A549 treated with Mapracorat at 1 μM for 4 hours (cell line): ENCODE data around the gene MAS1. TPM values are rescaled to one million over a fixed set of nuclear protein-coding genes. Genes with fewer than 3 reads are reported as not detected.

ENCODE experiments used
- total RNA-seq: library from RNA; stranded (reverse); fragments of 200-300 nt; extraction: Qiagen RNA extraction; gene quantifications from 5 replicates; pipeline ENCODE4 v1.2.3, GENCODE V29; 2022

MAS1 gene
- 0.01 TPM in 1 of 5 replicates, not detected in the others for total RNA-seq

DNA sequence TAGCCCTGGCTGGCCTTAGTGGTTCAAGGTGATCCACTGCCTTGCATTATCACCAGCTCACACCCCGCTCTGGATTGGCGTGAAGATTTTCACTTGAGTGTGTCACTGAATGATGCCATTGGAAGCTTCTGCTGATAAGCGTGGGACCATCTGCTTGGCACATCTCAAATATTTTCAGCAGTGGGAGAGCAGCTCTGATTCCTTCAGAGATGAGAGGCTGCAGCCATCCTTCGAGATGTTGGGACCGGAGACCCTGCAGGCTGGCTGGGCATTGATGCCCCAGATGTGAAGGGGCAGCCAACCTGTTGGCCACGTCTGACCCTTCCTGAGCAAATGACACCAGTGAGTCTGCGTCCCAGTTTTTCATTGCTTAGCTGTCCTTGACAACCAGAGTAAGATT is at the start of gene MAS1:
MAS1 (plus strand) TSS at position 197 of the 400 bp plus-strand sequence. CDS start 15,968 bp downstream, outside the sequence.

Other genes with a start within 250 kb of the MAS1 start
- 164 to 212 TPM (median 181 TPM) in 5 replicates for gene SOD2, start 197.7 kb upstream of the MAS1 start, total RNA-seq
- 66.1 to 69.9 TPM (median 68.9 TPM) in 5 replicates for gene WTAP, start 163.5 kb upstream of the MAS1 start, total RNA-seq
- 26.4 to 29.8 TPM (median 28.5 TPM) in 5 replicates for gene ACAT2, start 128.9 kb upstream of the MAS1 start, total RNA-seq
- gene TCP1, start 101.4 kb upstream of the MAS1 start, total RNA-seq, result 210 to 241 TPM (median 222 TPM) in 5 replicates
- 76.5 to 102 TPM (median 87.7 TPM) in 5 replicates for gene MRPL18, start 100.5 kb upstream of the MAS1 start, total RNA-seq
- gene PNLDC1, start 90.7 kb upstream of the MAS1 start, total RNA-seq, result 0.10 TPM in 1 of 5 replicates, not detected in the others
- gene IGF2R, start 78.1 kb downstream of the MAS1 start, total RNA-seq, result 26.5 to 33.4 TPM (median 29.9 TPM) in 5 replicates
- gene SLC22A1, start 230.8 kb downstream of the MAS1 start, total RNA-seq, result 1.9 to 3.3 TPM (median 2.4 TPM) in 5 replicates